ENCODE results near the gene ROR2.
"Not testable (repeated sequence)": the region's sequence is repeated elsewhere in the genome, so short reads cannot be mapped to it uniquely, and the experiment has no call there.

ROR2 gene

GRCh38 chr9:91643481-91644077, 306.4 kb downstream of the ROR2 start:
- in situ Hi-C loops (cut with MboI; ENCODE audit: low pct_unique_long_range_greater_than_20kb, low sequenced_read_pairs, unreplicated experiment), result no loop called here
- no peak for DNase-seq (ENCODE audit: low spot score)
- no peak for TF ChIP-seq CTCF (IDR thresholded peaks at IDR 0.05; ENCODE audit: extremely low read depth, insufficient read depth, missing control alignments)

- no peak for TF ChIP-seq CTCF (IDR thresholded peaks at IDR 0.05; ENCODE audit: extremely low read depth, insufficient read depth, missing control alignments)
- no peak for DNase-seq (ENCODE audit: low spot score)
- in situ Hi-C loops (cut with MboI; ENCODE audit: low pct_unique_long_range_greater_than_20kb, low sequenced_read_pairs, unreplicated experiment), result no loop called here
Observed at GRCh38 chr9:91642771-91643170, 307.3 kb downstream of the ROR2 start.

GRCh38 chr9:91640428-91640827, 309.6 kb downstream of the ROR2 start:
- in situ Hi-C loops (cut with MboI; ENCODE audit: low pct_unique_long_range_greater_than_20kb, low sequenced_read_pairs, unreplicated experiment), result no loop called here
- no peak for DNase-seq (ENCODE audit: low spot score)
- TF ChIP-seq CTCF (IDR thresholded peaks at IDR 0.05; ENCODE audit: extremely low read depth, insufficient read depth, missing control alignments), result no peak

GRCh38 chr9:91639054-91639453, 311.0 kb downstream of the ROR2 start:
- in situ Hi-C loops (cut with MboI; ENCODE audit: low pct_unique_long_range_greater_than_20kb, low sequenced_read_pairs, unreplicated experiment), result no loop called here

GRCh38 chr9:91634832-91635231, 315.2 kb downstream of the ROR2 start:
- in situ Hi-C loops (cut with MboI; ENCODE audit: low pct_unique_long_range_greater_than_20kb, low sequenced_read_pairs, unreplicated experiment); DNase-seq (ENCODE audit: low spot score): not testable (repeated sequence)

More at GRCh38 chr9:91639054-91639453, 311.0 kb downstream of the ROR2 start:
- DNase-seq (ENCODE audit: low spot score), result no peak
- TF ChIP-seq CTCF (IDR thresholded peaks at IDR 0.05; ENCODE audit: extremely low read depth, insufficient read depth, missing control alignments), result no peak

- in situ Hi-C loops (cut with MboI; ENCODE audit: low pct_unique_long_range_greater_than_20kb, low sequenced_read_pairs, unreplicated experiment), result no loop called here
- no peak for TF ChIP-seq CTCF (IDR thresholded peaks at IDR 0.05; ENCODE audit: extremely low read depth, insufficient read depth, missing control alignments)
- DNase-seq (ENCODE audit: low spot score), result no peak
Observed at GRCh38 chr9:91629718-91630117, 320.3 kb downstream of the ROR2 start.

GRCh38 chr9:91628892-91629291, 321.1 kb downstream of the ROR2 start:
- no peak for TF ChIP-seq CTCF (IDR thresholded peaks at IDR 0.05; ENCODE audit: extremely low read depth, insufficient read depth, missing control alignments)
- in situ Hi-C loops (cut with MboI; ENCODE audit: low pct_unique_long_range_greater_than_20kb, low sequenced_read_pairs, unreplicated experiment), result no loop called here
- no peak for DNase-seq (ENCODE audit: low spot score)
